ENCODE results near the gene STX1A. TPM values are rescaled to one million over a fixed set of nuclear protein-coding genes. Genes with fewer than 3 reads are reported as not detected.

Gene STX1A
- total RNA-seq, 1 donor, result 27.9 TPM

DNA sequence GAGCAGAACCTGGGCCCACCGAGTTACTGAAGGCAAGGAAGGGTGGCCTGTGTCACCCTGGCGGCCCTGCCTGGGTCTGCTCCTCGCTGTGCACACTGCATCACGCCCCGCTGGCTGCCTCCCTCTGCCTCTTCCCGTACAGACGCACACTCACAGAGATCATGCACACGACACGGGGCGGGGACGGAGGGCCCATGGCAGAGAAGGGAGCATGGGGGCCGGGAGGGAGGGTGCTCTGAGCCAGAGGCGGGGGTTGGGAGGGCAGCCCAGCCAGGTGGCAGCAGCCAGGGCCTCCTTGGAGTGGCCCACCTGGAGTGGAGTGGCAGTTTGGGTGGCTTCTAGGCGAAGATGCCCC, 19.4 kb downstream of the STX1A start:
- H3K4me3 ChIP-seq (ENCODE audit: low read depth, low read length), result no peak overlapping the region
- TF ChIP-seq, protein P1, sequence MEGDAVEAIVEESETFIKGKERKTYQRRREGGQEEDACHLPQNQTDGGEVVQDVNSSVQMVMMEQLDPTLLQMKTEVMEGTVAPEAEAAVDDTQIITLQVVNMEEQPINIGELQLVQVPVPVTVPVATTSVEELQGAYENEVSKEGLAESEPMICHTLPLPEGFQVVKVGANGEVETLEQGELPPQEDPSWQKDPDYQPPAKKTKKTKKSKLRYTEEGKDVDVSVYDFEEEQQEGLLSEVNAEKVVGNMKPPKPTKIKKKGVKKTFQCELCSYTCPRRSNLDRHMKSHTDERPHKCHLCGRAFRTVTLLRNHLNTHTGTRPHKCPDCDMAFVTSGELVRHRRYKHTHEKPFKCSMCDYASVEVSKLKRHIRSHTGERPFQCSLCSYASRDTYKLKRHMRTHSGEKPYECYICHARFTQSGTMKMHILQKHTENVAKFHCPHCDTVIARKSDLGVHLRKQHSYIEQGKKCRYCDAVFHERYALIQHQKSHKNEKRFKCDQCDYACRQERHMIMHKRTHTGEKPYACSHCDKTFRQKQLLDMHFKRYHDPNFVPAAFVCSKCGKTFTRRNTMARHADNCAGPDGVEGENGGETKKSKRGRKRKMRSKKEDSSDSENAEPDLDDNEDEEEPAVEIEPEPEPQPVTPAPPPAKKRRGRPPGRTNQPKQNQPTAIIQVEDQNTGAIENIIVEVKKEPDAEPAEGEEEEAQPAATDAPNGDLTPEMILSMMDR (IDR thresholded peaks at IDR 0.05; ENCODE audit: insufficient read depth, low read length), result no peak
- no peak for DNase-seq (ENCODE audit: low read depth)

GRCh38 chr7:73699370-73700068, 19.9 kb downstream of the STX1A start:
- DNase-seq (ENCODE audit: low read depth), result no peak
- no peak overlapping the region for H3K4me3 ChIP-seq (ENCODE audit: low read depth, low read length)
- TF ChIP-seq, protein P1 (IDR thresholded peaks at IDR 0.05; ENCODE audit: insufficient read depth, low read length), result no peak

GRCh38 chr7:73698410-73698809, 21.1 kb downstream of the STX1A start:
- H3K4me3 ChIP-seq (ENCODE audit: low read depth, low read length), result no peak overlapping the region
- TF ChIP-seq, protein P1 (IDR thresholded peaks at IDR 0.05; ENCODE audit: insufficient read depth, low read length), result no peak
- no peak for DNase-seq (ENCODE audit: low read depth)

GRCh38 chr7:73696372-73696771, 23.1 kb downstream of the STX1A start:
- H3K4me3 ChIP-seq (ENCODE audit: low read depth, low read length), result no peak overlapping the region
- TF ChIP-seq, protein P1 (IDR thresholded peaks at IDR 0.05; ENCODE audit: insufficient read depth, low read length), result no peak
- DNase-seq (ENCODE audit: low read depth), result no peak

GRCh38 chr7:73690646-73691045, 28.8 kb downstream of the STX1A start:
- DNase-seq (ENCODE audit: low read depth), result no peak

GRCh38 chr7:73688288-73688687, 31.2 kb downstream of the STX1A start:
- no peak overlapping the region for H3K4me3 ChIP-seq (ENCODE audit: low read depth, low read length)
- no peak for DNase-seq (ENCODE audit: low read depth)
- TF ChIP-seq, protein P1 (IDR thresholded peaks at IDR 0.05; ENCODE audit: insufficient read depth, low read length), result no peak

More at GRCh38 chr7:73690646-73691045, 28.8 kb downstream of the STX1A start:
- no peak overlapping the region for H3K4me3 ChIP-seq (ENCODE audit: low read depth, low read length)
- TF ChIP-seq, protein P1 (IDR thresholded peaks at IDR 0.05; ENCODE audit: insufficient read depth, low read length), result no peak

DNA sequence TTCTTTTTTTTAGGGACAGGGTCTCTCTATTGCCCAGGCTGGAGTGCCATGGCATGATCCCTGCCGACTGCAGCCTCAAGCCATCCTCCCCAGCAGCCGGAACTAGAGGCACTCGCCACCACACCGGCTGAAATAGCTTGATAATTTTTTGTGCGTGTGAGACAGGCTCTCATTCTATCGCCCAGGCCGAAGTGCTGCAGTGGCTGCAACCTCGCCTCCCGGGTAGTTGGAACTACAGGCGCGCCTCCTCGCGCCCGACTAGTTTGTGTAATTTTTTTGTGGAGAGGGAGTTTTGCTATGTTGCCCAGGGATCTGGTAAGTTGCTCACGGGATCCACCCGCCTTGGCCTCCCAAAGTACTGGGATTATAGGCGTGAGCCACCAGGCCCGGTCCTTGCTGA, 34.2 kb downstream of the STX1A start:
- TF ChIP-seq, protein P1 (IDR thresholded peaks at IDR 0.05; ENCODE audit: insufficient read depth, low read length), result no peak
- no peak for DNase-seq (ENCODE audit: low read depth)
- H3K4me3 ChIP-seq (ENCODE audit: low read depth, low read length), result no peak overlapping the region

All from fibroblast of the aortic adventitia (primary cell).